Stimulated activated naive CD8-positive, alpha-beta T cell treated with anti-CD3 and anti-CD28 coated beads, Interleukin-15, Interleukin-2, amounts not matched to agents 100 ng/mL and 50 ng/mL, for 24 hours (primary cell): Measurements from ENCODE around the gene MS4A3.
"Not testable (repeated sequence)": the region's sequence is repeated elsewhere in the genome, so short reads cannot be mapped to it uniquely, and the experiment has no call there.

Experiments used
- H3K27ac Mint-ChIP-seq: one replicate; pipeline ENCODE4 v1.8.0; 2021; ENCODE audit warnings: mild to moderate bottlenecking, mixed read lengths
- H3K27me3 Mint-ChIP-seq: one replicate; pipeline ENCODE4 v1.8.0; 2021; ENCODE audit warnings: mixed read lengths
- H3K36me3 Mint-ChIP-seq: one replicate; pipeline ENCODE4 v1.8.0; 2021; ENCODE audit warnings: low read depth, mixed read lengths
- H3K4me1 Mint-ChIP-seq: one replicate; pipeline ENCODE4 v1.8.0; 2021; ENCODE audit warnings: low read depth, mixed read lengths
- H3K4me3 Mint-ChIP-seq: one replicate; pipeline ENCODE4 v1.8.0; 2021; ENCODE audit warnings: mild to moderate bottlenecking, mixed read lengths
- H3K9me3 Mint-ChIP-seq: one replicate; pipeline ENCODE4 v1.8.0; 2021; ENCODE audit warnings: mixed read lengths

Gene MS4A3

GRCh38 chr11:60056349-60056969, at the start of gene MS4A3:
Gene MS4A3 (plus strand): TSS chr11:60056665. CDS start chr11:60061161, 4,496 bp downstream.
- Mint-ChIP-seq H3K36me3 (no peaks in the 10 kb centered on the region), H3K4me1 (no peaks in the 10 kb centered on the region), H3K27me3 (peaks cover 24% of the 10 kb centered on the region), H3K4me3 (no peak within 1 kb of the TSS), H3K9me3 (peaks cover 8% of the 10 kb centered on the region), H3K27ac (no peak within 1 kb of the TSS)

GRCh38 chr11:60016881-60017280, 39.6 kb upstream of the MS4A3 start, which contains the start of gene OOSP4B:
Gene OOSP4B (plus strand): TSS chr11:60017181.
- Mint-ChIP-seq H3K27ac (no peak within 1 kb of the TSS), H3K4me1 (no peaks in the 10 kb centered on the region), H3K36me3 (no peaks in the 10 kb centered on the region), H3K4me3 (no peak within 1 kb of the TSS), H3K9me3 (no peaks in the 10 kb centered on the region), H3K27me3 (peaks cover 4% of the 10 kb centered on the region)

GRCh38 chr11:60018058-60018457, 38.4 kb upstream of the MS4A3 start:
- Mint-ChIP-seq H3K36me3 (no peaks in the 10 kb centered on the region), H3K4me3 (no peak overlapping the region), H3K27ac (no peak overlapping the region), H3K27me3 (peaks cover 8% of the 10 kb centered on the region), H3K4me1 (no peaks in the 10 kb centered on the region), H3K9me3 (no peaks in the 10 kb centered on the region)

- not testable (repeated sequence) for H3K9me3 Mint-ChIP-seq, H3K36me3 Mint-ChIP-seq, H3K27ac Mint-ChIP-seq, H3K4me3 Mint-ChIP-seq, H3K27me3 Mint-ChIP-seq, H3K4me1 Mint-ChIP-seq
These were observed 36.1 kb upstream of the MS4A3 start for GRCh38 chr11:60020376-60020775.

- H3K36me3 Mint-ChIP-seq: no peaks in the 10 kb centered on the region
- H3K27me3 Mint-ChIP-seq: no peaks in the 10 kb centered on the region
- no peak overlapping the region for H3K4me3 Mint-ChIP-seq
- H3K4me1 Mint-ChIP-seq: no peaks in the 10 kb centered on the region
- H3K27ac Mint-ChIP-seq: no peak overlapping the region
- H3K9me3 Mint-ChIP-seq: no peaks in the 10 kb centered on the region
These were observed 27.3 kb upstream of the MS4A3 start for GRCh38 chr11:60029015-60029632.

GRCh38 chr11:60040109-60040508, 16.4 kb upstream of the MS4A3 start, which contains the start of gene OOSP2:
Gene OOSP2 (plus strand): TSS chr11:60040409. CDS start chr11:60040460, 51 bp downstream.
- Mint-ChIP-seq H3K27me3 (peaks cover 4% of the 10 kb centered on the region), H3K36me3 (no peaks in the 10 kb centered on the region), H3K9me3 (no peaks in the 10 kb centered on the region), H3K4me3 (no peak within 1 kb of the TSS), H3K4me1 (no peaks in the 10 kb centered on the region), H3K27ac (no peak within 1 kb of the TSS)

GRCh38 chr11:60050422-60050821, 6.0 kb upstream of the MS4A3 start:
- H3K9me3 Mint-ChIP-seq, H3K36me3 Mint-ChIP-seq, H3K27me3 Mint-ChIP-seq, H3K27ac Mint-ChIP-seq, H3K4me1 Mint-ChIP-seq, H3K4me3 Mint-ChIP-seq: not testable (repeated sequence)

GRCh38 chr11:60050839-60051238, 5.6 kb upstream of the MS4A3 start:
- not testable (repeated sequence) for H3K27ac Mint-ChIP-seq, H3K36me3 Mint-ChIP-seq, H3K9me3 Mint-ChIP-seq, H3K27me3 Mint-ChIP-seq, H3K4me3 Mint-ChIP-seq, H3K4me1 Mint-ChIP-seq

- H3K9me3 Mint-ChIP-seq: peaks cover 4% of the 10 kb centered on the region
- H3K27me3 Mint-ChIP-seq: peaks cover 20% of the 10 kb centered on the region
- H3K4me1 Mint-ChIP-seq: no peaks in the 10 kb centered on the region
- H3K27ac Mint-ChIP-seq: no peak overlapping the region
- no peaks in the 10 kb centered on the region for H3K36me3 Mint-ChIP-seq
- H3K4me3 Mint-ChIP-seq: no peak overlapping the region
These were observed 2.6 kb downstream of the MS4A3 start for GRCh38 chr11:60059052-60059451.

- Mint-ChIP-seq H3K4me3 (no peak overlapping the region), H3K27me3 (peaks cover 20% of the 10 kb centered on the region), H3K27ac (peak overlapping the region; percentile 51), H3K36me3 (no peaks in the 10 kb centered on the region), H3K9me3 (peaks cover 4% of the 10 kb centered on the region), H3K4me1 (no peaks in the 10 kb centered on the region)
These were observed 3.2 kb downstream of the MS4A3 start for GRCh38 chr11:60059521-60060240.

- no peaks in the 10 kb centered on the region for H3K36me3 Mint-ChIP-seq
- peaks cover 4% of the 10 kb centered on the region for H3K9me3 Mint-ChIP-seq
These were observed 7.6 kb downstream of the MS4A3 start for GRCh38 chr11:60064111-60064510.

GRCh38 chr11:60065801-60066200, 9.3 kb downstream of the MS4A3 start:
- H3K36me3 Mint-ChIP-seq: no peaks in the 10 kb centered on the region
- H3K4me1 Mint-ChIP-seq: no peaks in the 10 kb centered on the region
- no peaks in the 10 kb centered on the region for H3K9me3 Mint-ChIP-seq
- peaks cover 11% of the 10 kb centered on the region for H3K27me3 Mint-ChIP-seq
- H3K27ac Mint-ChIP-seq: no peak overlapping the region
- no peak overlapping the region for H3K4me3 Mint-ChIP-seq

More at GRCh38 chr11:60064111-60064510, 7.6 kb downstream of the MS4A3 start:
- Mint-ChIP-seq H3K4me3 (no peak overlapping the region), H3K27me3 (peaks cover 6% of the 10 kb centered on the region), H3K4me1 (no peaks in the 10 kb centered on the region), H3K27ac (no peak overlapping the region)

- no peaks in the 10 kb centered on the region for H3K36me3 Mint-ChIP-seq
- no peaks in the 10 kb centered on the region for H3K9me3 Mint-ChIP-seq
- no peaks in the 10 kb centered on the region for H3K4me1 Mint-ChIP-seq
- no peak overlapping the region for H3K4me3 Mint-ChIP-seq
- H3K27ac Mint-ChIP-seq: no peak overlapping the region
- peaks cover 14% of the 10 kb centered on the region for H3K27me3 Mint-ChIP-seq
These were observed 13.0 kb downstream of the MS4A3 start for GRCh38 chr11:60069450-60069849.

- H3K9me3 Mint-ChIP-seq, H3K27ac Mint-ChIP-seq, H3K4me3 Mint-ChIP-seq, H3K36me3 Mint-ChIP-seq, H3K4me1 Mint-ChIP-seq: not testable (repeated sequence)
- H3K27me3 Mint-ChIP-seq: peaks cover 18% of the 10 kb centered on the region
These were observed 15.2 kb downstream of the MS4A3 start for GRCh38 chr11:60071644-60072043.

GRCh38 chr11:60077216-60077817, 20.9 kb downstream of the MS4A3 start:
- Mint-ChIP-seq H3K4me1 (no peaks in the 10 kb centered on the region), H3K36me3 (no peaks in the 10 kb centered on the region), H3K27ac (no peak overlapping the region), H3K27me3 (peaks cover 11% of the 10 kb centered on the region), H3K4me3 (no peak overlapping the region), H3K9me3 (peaks cover 11% of the 10 kb centered on the region)
